GM12801 (cell line): Measurements from ENCODE around the gene SCP2.

Experiments
- TF ChIP-seq, protein P1 (sequence below): IDR thresholded peaks from one replicate; pipeline ENCODE4 v1.5.1; 2011; ENCODE audit warnings: control low read depth; ENCODE audit not compliant: insufficient read length; ENCODE audit errors: extremely low read depth

SCP2 gene, protein sequence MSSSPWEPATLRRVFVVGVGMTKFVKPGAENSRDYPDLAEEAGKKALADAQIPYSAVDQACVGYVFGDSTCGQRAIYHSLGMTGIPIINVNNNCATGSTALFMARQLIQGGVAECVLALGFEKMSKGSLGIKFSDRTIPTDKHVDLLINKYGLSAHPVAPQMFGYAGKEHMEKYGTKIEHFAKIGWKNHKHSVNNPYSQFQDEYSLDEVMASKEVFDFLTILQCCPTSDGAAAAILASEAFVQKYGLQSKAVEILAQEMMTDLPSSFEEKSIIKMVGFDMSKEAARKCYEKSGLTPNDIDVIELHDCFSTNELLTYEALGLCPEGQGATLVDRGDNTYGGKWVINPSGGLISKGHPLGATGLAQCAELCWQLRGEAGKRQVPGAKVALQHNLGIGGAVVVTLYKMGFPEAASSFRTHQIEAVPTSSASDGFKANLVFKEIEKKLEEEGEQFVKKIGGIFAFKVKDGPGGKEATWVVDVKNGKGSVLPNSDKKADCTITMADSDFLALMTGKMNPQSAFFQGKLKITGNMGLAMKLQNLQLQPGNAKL

DNA sequence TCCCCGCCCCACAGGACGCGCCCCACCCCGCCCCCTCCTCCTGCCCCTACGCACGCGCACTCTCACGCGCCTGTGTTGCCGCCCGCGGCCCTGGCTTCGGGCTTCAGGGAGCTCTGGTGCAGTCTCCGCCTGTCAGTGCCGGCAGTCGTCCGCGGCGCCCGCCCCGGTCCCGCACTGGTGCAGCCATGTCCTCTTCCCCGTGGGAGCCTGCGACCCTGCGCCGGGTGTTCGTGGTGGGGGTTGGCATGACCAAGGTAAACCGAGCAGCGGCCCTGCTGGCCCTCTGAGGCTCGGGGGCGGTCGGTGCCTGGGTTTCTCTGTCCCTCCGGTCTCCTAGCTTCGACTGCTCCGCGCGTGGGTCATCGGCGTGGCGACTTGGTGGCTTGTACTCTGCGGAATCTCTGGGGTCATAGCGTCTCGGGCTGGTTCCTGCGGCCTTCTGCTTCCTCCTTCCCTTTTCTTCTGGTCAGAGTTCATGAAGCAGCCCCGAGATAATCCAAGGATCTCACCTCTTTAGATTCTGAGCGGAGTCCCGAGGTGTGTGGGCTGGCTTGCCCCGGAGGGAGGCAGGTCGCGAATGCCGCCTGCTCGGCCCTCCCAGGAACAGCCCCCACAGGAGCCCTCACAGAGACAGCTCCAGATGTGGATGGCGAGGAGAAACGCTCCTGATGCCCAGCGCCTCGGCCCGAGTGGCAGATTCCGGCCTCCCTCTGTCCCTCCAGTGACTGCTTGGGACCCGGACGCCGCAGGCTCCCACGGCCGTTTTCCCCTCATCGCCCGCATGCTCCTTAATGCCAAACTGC, at the start of gene SCP2:
Gene SCP2 (plus strand): TSS at position 65 of the 803 bp plus-strand sequence. CDS start 121 bp downstream, at position 186.
- TF ChIP-seq, protein P1, sequence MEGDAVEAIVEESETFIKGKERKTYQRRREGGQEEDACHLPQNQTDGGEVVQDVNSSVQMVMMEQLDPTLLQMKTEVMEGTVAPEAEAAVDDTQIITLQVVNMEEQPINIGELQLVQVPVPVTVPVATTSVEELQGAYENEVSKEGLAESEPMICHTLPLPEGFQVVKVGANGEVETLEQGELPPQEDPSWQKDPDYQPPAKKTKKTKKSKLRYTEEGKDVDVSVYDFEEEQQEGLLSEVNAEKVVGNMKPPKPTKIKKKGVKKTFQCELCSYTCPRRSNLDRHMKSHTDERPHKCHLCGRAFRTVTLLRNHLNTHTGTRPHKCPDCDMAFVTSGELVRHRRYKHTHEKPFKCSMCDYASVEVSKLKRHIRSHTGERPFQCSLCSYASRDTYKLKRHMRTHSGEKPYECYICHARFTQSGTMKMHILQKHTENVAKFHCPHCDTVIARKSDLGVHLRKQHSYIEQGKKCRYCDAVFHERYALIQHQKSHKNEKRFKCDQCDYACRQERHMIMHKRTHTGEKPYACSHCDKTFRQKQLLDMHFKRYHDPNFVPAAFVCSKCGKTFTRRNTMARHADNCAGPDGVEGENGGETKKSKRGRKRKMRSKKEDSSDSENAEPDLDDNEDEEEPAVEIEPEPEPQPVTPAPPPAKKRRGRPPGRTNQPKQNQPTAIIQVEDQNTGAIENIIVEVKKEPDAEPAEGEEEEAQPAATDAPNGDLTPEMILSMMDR = no peak

DNA sequence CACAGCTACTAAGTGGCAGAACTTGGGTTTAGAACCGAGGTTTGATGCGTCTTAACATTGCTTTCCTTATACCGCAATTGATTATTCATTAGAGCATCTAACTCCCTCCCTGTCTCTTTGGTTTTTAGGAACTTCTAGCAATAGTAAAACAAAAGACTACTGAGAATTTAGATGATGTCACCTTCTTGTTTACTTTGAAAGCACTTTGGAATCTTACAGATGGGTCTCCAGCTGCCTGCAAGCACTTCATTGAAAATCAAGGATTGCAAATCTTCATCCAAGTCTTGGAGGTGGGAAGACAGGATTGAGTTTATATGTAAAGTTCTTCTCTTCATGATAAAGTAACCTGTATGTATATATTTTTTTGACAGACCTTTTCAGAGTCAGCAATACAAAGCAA, 49.5 kb upstream of the SCP2 start:
- TF ChIP-seq, protein P1 = no peak

DNA sequence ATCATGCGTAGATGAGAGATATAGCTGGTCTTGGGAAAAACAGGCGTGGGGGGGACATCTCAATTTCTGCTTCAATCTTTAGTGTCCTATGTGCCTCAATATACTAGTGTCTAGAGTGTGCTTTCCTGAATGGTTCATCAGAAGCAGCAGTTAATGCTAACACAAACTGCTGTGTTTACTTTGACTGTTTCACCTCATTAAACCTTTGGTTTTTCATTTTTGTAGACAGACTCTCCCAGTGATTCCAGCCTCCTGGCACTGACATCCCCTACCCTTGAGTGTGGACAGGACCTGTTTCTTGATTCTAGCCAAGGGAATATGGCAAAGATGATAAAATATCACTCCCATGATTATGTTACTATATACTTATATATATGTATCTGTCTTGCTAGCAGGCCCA, 46.9 kb upstream of the SCP2 start:
- TF ChIP-seq, protein P1 = no peak

DNA sequence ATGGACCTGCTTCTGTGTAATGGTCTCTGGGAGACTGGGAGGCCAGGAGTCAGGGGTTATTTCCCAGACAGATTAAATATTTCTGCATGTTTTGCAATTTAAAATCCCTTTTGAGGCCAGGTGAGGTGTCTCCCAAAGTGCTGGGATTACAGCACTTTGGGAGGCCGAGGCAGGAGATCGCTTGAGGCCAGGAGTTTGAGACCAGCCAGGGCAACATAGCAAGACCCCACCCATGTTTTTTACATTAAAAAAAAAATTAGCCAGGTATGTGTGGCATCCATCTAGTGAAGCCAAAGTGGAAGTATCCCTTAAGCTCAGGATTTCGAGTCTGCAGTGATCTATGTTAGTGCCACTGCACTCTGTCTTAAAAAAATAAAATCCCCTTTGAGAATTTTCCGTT, 39.6 kb upstream of the SCP2 start:
- TF ChIP-seq, protein P1 = no peak

DNA sequence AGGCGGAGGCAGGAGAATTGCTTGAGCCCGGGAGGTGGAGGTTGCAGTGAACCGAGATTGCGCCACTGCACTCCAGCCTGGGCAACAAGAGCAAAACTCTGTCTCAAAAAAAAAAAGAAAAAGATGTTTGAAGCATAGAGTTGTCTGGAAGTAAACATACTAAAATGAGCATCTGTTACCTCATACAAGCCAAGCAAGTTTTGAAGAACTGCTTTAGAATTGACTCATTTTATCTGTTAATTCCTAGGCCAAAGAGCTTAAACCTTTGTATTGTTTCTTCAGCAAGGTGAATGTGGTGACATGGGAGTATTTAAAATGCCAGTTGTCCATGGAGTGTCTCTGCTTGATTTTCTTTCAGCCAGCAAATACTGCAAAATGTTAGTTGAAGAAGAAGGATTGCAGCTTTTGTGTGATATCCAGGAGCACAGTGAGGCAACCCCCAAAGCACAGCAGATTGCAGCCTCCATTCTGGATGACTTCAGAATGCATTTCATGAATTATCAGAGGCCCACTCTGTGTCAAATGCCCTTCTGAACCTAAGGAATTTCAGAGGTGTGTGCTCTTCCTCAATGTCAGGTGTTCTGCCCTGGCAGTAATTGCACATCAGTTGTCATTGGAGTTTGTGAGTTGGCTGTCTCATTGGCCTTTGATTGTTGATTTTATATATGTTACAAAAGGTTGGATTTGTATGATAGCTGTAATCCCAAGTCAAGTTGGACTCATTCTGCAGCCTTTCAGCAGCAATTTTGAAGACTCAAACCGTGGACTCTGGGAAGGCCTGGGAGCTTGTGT, 34.5 kb upstream of the SCP2 start:
- TF ChIP-seq, protein P1 = no peak

DNA sequence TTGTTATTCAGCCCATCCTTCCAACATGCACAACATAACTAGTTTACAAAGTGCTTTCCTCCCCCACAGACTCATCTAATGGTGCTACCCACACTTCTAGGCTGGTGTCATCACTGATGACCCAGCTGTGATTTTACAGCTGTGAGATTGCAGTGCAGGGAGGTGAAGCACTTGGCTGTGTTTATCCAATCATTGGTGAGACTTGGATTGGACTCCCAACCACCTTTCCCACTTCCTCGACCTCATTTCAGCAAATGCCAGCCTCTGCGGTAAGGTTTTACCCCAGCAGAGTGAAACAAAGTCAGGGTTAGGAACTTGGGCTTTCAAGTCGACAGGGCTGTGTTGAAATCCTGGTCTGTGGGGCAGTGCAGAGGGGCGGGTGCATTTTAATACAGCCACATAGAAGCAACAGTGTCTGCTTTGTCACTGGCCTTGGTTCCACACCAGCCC, 27.6 kb upstream of the SCP2 start:
- TF ChIP-seq, protein P1 = no peak

DNA sequence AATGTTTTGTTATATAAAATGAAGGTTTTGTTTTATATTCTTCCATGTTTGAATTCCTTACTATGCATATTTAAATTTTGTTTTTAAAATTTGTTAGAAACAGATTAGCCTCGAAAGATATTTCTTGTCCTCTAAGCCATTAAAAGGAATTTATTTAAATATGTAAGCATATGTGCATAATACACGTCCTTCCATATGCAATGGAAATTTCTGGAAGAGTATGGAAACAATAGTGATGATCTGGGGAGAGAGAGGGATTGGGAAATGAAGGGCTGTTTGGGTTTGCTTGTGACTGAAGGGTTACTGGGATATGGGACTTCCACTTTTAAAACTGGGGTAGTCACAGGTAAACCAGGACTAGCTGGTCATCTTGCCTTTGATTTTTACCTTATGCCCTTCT, 26.7 kb upstream of the SCP2 start:
- TF ChIP-seq, protein P1 = no peak
